GM18505 (cell line): Measurements from ENCODE around the gene ATOX1.
"Not testable (repeated sequence)": the region's sequence is repeated elsewhere in the genome, so short reads cannot be mapped to it uniquely, and the experiment has no call there.

Experiments
- ATAC-seq: cut with Tn5 transposase; IDR thresholded peaks from one replicate; pipeline ENCODE4 v1.9.1; 2021; ENCODE audit not compliant: unreplicated experiment
- POLR2A ChIP-seq: IDR thresholded peaks from 4 replicates; pipeline ENCODE4 v1.6.1; 2011; ENCODE audit warnings: borderline replicate concordance; ENCODE audit not compliant: insufficient read depth, insufficient read length; ENCODE audit errors: extremely low read depth

The ATOX1 gene

GRCh38 chr5:151758430-151759241, at the start of gene ATOX1:
TSS of gene ATOX1 (minus strand) at chr5:151758631. CDS start at chr5:151758551, 80 bp downstream.
- ATAC-seq, result peak; percentile 97
- peak; percentile 97 for TF ChIP-seq POLR2A

- no peak for TF ChIP-seq POLR2A
- ATAC-seq, result no peak
Measured at GRCh38 chr5:151805414-151806223, 47.2 kb upstream of the ATOX1 start.

GRCh38 chr5:151800532-151800931, 42.1 kb upstream of the ATOX1 start:
- no peak for TF ChIP-seq POLR2A
- ATAC-seq, result no peak

- TF ChIP-seq POLR2A, result no peak
- no peak for ATAC-seq
Measured at GRCh38 chr5:151799407-151799806, 41.0 kb upstream of the ATOX1 start.

- no peak for ATAC-seq
- no peak for TF ChIP-seq POLR2A
Measured at GRCh38 chr5:151798674-151799073, 40.2 kb upstream of the ATOX1 start.

GRCh38 chr5:151795426-151795825, 37.0 kb upstream of the ATOX1 start:
- no peak for ATAC-seq

GRCh38 chr5:151793358-151793757, 34.9 kb upstream of the ATOX1 start:
- ATAC-seq, result no peak
- TF ChIP-seq POLR2A, result no peak

More at GRCh38 chr5:151795426-151795825, 37.0 kb upstream of the ATOX1 start:
- TF ChIP-seq POLR2A, result no peak

GRCh38 chr5:151787817-151788216, 29.4 kb upstream of the ATOX1 start:
- no peak for ATAC-seq
- TF ChIP-seq POLR2A, result no peak

- no peak for ATAC-seq
- no peak for TF ChIP-seq POLR2A
Measured at GRCh38 chr5:151786468-151786867, 28.0 kb upstream of the ATOX1 start.

GRCh38 chr5:151784141-151784540, 25.7 kb upstream of the ATOX1 start:
- no peak for TF ChIP-seq POLR2A
- no peak for ATAC-seq

- not testable (repeated sequence) for ATAC-seq
Measured at GRCh38 chr5:151783664-151784063, 25.2 kb upstream of the ATOX1 start.

GRCh38 chr5:151781201-151781600, 22.8 kb upstream of the ATOX1 start:
- no peak for ATAC-seq
- no peak for TF ChIP-seq POLR2A

- ATAC-seq, result no peak
- TF ChIP-seq POLR2A, result no peak
Measured at GRCh38 chr5:151780348-151780747, 21.9 kb upstream of the ATOX1 start.
